WTC11 (cell line): Measurements from ENCODE around the gene CXCL12. TPM values are rescaled to one million over a fixed set of nuclear protein-coding genes. Genes with fewer than 3 reads are reported as not detected.

Source experiments
- EMX1 ChIP-seq: fragments of 250-450 bp; sonication (Bioruptor Pico); IDR thresholded peaks from 2 replicates; pipeline ENCODE4 v1.8.0; 2021; ENCODE audit warnings: mild to moderate bottlenecking
- JAZF1 ChIP-seq: fragments of 250-450 bp; sonication (Bioruptor Pico); IDR thresholded peaks from 2 replicates; pipeline ENCODE4 v1.9.0; 2021; ENCODE audit warnings: moderate library complexity, mild to moderate bottlenecking, inconsistent platforms
- MYBL2 ChIP-seq: sonication (generic); formaldehyde crosslinking; IDR thresholded peaks from 2 replicates; pipeline ENCODE4 v1.8.1; 2023; ENCODE audit warnings: mild to moderate bottlenecking, moderate library complexity, missing genetic modification reagents
- SMAD3 ChIP-seq: sonication (generic); formaldehyde crosslinking; IDR thresholded peaks from 2 replicates; pipeline ENCODE4 v1.8.0; 2022; ENCODE audit warnings: missing genetic modification reagents, mild to moderate bottlenecking, borderline replicate concordance
- ZNF317 ChIP-seq: sonication (generic); formaldehyde crosslinking; IDR thresholded peaks from 2 replicates; pipeline ENCODE4 v1.8.1; 2023; ENCODE audit warnings: low read depth, mild to moderate bottlenecking, moderate library complexity, missing genetic modification reagents, borderline replicate concordance
- ZNF423 ChIP-seq: fragments of 250-450 bp; sonication (Bioruptor Pico); IDR thresholded peaks from 2 replicates; pipeline ENCODE4 v2.1.2; 2022; ENCODE audit warnings: mild to moderate bottlenecking, moderate library complexity
- total RNA-seq: library from RNA; stranded (reverse); gene quantifications from 3 replicates; pipeline ENCODE4 v1.2.3, GENCODE V29; 2021
- TF ChIP-seq, protein P1 (sequence below): sonication (generic); formaldehyde crosslinking; IDR thresholded peaks from 2 replicates; pipeline ENCODE4 v1.8.1; 2023; ENCODE audit warnings: mild to moderate bottlenecking, missing genetic modification reagents, borderline replicate concordance
- TF ChIP-seq, protein P2 (sequence below): fragments of 250-450 bp; sonication (Bioruptor Pico); IDR thresholded peaks from 2 replicates; pipeline ENCODE4 v1.9.0; 2021; ENCODE audit warnings: mild to moderate bottlenecking
- TF ChIP-seq, protein P3 (sequence below): sonication (generic); formaldehyde crosslinking; IDR thresholded peaks from 2 replicates; pipeline ENCODE4 v1.8.1; 2022; ENCODE audit warnings: mild to moderate bottlenecking, missing genetic modification reagents, moderate library complexity, borderline replicate concordance
- TF ChIP-seq, protein P4 (sequence below): sonication (generic); formaldehyde crosslinking; IDR thresholded peaks from 2 replicates; pipeline ENCODE4 v1.8.0; 2022; ENCODE audit warnings: mild to moderate bottlenecking, missing genetic modification reagents
- TF ChIP-seq, protein P5 (sequence below): sonication (generic); formaldehyde crosslinking; IDR thresholded peaks from 2 replicates; pipeline ENCODE4 v1.8.0; 2023; ENCODE audit warnings: missing genetic modification reagents, mild to moderate bottlenecking, borderline replicate concordance
- TF ChIP-seq, protein P6 (sequence below): sonication (generic); formaldehyde crosslinking; IDR thresholded peaks from 2 replicates; pipeline ENCODE4 v1.8.1; 2022; ENCODE audit warnings: low read depth, mild to moderate bottlenecking, moderate library complexity, missing genetic modification reagents, borderline replicate concordance
- TF ChIP-seq, protein P7 (sequence below): sonication (generic); formaldehyde crosslinking; IDR thresholded peaks from 2 replicates; pipeline ENCODE4 v1.8.0; 2022; ENCODE audit warnings: mild to moderate bottlenecking, missing genetic modification reagents
- TF ChIP-seq, protein P8 (sequence below): sonication (generic); formaldehyde crosslinking; IDR thresholded peaks from 2 replicates; pipeline ENCODE4 v1.8.1; 2022; ENCODE audit warnings: missing genetic modification reagents, borderline replicate concordance

Gene CXCL12
- total RNA-seq, 1 experiment from 2014 or later, result 52.4 TPM

DNA sequence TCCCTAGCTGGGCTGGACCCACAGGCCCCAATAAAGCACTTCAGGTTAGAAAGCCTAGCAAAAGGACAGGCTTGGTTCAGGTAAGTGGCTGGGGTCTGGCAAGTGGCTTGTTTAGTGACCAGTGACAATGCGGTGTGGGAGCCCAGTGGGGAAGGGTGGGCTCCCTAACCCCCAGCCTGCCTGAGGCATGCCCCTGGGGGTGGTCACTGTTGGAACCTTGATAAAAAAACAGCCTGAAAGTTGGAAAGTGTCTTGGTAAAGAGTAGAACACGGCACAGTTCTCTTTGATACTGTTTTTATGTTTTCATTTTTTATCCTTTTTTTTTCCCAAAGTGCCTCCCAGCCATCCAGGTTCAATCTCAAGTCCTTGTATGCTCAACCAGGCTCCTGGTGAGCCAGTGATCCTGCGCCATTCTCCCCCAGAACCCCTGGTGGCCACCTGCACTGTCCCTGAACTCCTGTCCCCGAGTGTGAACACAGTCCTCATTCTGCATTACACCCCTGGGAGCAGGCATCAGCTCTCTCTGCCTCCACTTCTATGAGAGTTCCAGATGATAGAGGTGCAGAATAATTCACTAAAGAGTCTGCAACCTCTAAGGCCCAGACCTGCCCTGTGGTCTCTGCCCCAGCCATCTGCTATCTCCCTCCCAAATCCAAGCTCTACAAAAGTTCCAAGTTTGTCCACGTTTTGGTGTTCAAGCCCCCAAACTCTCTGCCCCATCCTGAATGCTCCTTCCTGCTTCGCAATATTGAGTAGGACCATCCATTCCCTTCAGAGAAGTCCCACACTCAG is 15.0 kb upstream of the CXCL12 start (continued):
- TF ChIP-seq, protein P1, sequence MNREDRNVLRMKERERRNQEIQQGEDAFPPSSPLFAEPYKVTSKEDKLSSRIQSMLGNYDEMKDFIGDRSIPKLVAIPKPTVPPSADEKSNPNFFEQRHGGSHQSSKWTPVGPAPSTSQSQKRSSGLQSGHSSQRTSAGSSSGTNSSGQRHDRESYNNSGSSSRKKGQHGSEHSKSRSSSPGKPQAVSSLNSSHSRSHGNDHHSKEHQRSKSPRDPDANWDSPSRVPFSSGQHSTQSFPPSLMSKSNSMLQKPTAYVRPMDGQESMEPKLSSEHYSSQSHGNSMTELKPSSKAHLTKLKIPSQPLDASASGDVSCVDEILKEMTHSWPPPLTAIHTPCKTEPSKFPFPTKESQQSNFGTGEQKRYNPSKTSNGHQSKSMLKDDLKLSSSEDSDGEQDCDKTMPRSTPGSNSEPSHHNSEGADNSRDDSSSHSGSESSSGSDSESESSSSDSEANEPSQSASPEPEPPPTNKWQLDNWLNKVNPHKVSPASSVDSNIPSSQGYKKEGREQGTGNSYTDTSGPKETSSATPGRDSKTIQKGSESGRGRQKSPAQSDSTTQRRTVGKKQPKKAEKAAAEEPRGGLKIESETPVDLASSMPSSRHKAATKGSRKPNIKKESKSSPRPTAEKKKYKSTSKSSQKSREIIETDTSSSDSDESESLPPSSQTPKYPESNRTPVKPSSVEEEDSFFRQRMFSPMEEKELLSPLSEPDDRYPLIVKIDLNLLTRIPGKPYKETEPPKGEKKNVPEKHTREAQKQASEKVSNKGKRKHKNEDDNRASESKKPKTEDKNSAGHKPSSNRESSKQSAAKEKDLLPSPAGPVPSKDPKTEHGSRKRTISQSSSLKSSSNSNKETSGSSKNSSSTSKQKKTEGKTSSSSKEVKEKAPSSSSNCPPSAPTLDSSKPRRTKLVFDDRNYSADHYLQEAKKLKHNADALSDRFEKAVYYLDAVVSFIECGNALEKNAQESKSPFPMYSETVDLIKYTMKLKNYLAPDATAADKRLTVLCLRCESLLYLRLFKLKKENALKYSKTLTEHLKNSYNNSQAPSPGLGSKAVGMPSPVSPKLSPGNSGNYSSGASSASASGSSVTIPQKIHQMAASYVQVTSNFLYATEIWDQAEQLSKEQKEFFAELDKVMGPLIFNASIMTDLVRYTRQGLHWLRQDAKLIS (CRISPR knock-in tag), result no peak
- TF ChIP-seq, protein P2, sequence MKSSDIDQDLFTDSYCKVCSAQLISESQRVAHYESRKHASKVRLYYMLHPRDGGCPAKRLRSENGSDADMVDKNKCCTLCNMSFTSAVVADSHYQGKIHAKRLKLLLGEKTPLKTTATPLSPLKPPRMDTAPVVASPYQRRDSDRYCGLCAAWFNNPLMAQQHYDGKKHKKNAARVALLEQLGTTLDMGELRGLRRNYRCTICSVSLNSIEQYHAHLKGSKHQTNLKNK, result no peak
- TF ChIP-seq, protein P3, sequence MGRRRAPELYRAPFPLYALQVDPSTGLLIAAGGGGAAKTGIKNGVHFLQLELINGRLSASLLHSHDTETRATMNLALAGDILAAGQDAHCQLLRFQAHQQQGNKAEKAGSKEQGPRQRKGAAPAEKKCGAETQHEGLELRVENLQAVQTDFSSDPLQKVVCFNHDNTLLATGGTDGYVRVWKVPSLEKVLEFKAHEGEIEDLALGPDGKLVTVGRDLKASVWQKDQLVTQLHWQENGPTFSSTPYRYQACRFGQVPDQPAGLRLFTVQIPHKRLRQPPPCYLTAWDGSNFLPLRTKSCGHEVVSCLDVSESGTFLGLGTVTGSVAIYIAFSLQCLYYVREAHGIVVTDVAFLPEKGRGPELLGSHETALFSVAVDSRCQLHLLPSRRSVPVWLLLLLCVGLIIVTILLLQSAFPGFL (CRISPR knock-in tag), result no peak
- TF ChIP-seq JAZF1 (CRISPR knock-in tag) (no peak), MYBL2 (CRISPR knock-in tag) (no peak), ZNF423 (no peak), EMX1 (CRISPR knock-in tag) (no peak), SMAD3 (CRISPR knock-in tag) (no peak), ZNF317 (no peak)
- TF ChIP-seq, protein P4, sequence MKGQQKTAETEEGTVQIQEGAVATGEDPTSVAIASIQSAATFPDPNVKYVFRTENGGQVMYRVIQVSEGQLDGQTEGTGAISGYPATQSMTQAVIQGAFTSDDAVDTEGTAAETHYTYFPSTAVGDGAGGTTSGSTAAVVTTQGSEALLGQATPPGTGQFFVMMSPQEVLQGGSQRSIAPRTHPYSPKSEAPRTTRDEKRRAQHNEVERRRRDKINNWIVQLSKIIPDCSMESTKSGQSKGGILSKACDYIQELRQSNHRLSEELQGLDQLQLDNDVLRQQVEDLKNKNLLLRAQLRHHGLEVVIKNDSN, result no peak
- TF ChIP-seq, protein P5, sequence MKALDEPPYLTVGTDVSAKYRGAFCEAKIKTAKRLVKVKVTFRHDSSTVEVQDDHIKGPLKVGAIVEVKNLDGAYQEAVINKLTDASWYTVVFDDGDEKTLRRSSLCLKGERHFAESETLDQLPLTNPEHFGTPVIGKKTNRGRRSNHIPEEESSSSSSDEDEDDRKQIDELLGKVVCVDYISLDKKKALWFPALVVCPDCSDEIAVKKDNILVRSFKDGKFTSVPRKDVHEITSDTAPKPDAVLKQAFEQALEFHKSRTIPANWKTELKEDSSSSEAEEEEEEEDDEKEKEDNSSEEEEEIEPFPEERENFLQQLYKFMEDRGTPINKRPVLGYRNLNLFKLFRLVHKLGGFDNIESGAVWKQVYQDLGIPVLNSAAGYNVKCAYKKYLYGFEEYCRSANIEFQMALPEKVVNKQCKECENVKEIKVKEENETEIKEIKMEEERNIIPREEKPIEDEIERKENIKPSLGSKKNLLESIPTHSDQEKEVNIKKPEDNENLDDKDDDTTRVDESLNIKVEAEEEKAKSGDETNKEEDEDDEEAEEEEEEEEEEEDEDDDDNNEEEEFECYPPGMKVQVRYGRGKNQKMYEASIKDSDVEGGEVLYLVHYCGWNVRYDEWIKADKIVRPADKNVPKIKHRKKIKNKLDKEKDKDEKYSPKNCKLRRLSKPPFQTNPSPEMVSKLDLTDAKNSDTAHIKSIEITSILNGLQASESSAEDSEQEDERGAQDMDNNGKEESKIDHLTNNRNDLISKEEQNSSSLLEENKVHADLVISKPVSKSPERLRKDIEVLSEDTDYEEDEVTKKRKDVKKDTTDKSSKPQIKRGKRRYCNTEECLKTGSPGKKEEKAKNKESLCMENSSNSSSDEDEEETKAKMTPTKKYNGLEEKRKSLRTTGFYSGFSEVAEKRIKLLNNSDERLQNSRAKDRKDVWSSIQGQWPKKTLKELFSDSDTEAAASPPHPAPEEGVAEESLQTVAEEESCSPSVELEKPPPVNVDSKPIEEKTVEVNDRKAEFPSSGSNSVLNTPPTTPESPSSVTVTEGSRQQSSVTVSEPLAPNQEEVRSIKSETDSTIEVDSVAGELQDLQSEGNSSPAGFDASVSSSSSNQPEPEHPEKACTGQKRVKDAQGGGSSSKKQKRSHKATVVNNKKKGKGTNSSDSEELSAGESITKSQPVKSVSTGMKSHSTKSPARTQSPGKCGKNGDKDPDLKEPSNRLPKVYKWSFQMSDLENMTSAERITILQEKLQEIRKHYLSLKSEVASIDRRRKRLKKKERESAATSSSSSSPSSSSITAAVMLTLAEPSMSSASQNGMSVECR, result no peak
- TF ChIP-seq, protein P6, sequence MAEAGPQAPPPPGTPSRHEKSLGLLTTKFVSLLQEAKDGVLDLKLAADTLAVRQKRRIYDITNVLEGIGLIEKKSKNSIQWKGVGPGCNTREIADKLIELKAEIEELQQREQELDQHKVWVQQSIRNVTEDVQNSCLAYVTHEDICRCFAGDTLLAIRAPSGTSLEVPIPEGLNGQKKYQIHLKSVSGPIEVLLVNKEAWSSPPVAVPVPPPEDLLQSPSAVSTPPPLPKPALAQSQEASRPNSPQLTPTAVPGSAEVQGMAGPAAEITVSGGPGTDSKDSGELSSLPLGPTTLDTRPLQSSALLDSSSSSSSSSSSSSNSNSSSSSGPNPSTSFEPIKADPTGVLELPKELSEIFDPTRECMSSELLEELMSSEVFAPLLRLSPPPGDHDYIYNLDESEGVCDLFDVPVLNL (CRISPR knock-in tag), result no peak
- TF ChIP-seq, protein P7, sequence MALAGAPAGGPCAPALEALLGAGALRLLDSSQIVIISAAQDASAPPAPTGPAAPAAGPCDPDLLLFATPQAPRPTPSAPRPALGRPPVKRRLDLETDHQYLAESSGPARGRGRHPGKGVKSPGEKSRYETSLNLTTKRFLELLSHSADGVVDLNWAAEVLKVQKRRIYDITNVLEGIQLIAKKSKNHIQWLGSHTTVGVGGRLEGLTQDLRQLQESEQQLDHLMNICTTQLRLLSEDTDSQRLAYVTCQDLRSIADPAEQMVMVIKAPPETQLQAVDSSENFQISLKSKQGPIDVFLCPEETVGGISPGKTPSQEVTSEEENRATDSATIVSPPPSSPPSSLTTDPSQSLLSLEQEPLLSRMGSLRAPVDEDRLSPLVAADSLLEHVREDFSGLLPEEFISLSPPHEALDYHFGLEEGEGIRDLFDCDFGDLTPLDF, result no peak
- TF ChIP-seq, protein P8, sequence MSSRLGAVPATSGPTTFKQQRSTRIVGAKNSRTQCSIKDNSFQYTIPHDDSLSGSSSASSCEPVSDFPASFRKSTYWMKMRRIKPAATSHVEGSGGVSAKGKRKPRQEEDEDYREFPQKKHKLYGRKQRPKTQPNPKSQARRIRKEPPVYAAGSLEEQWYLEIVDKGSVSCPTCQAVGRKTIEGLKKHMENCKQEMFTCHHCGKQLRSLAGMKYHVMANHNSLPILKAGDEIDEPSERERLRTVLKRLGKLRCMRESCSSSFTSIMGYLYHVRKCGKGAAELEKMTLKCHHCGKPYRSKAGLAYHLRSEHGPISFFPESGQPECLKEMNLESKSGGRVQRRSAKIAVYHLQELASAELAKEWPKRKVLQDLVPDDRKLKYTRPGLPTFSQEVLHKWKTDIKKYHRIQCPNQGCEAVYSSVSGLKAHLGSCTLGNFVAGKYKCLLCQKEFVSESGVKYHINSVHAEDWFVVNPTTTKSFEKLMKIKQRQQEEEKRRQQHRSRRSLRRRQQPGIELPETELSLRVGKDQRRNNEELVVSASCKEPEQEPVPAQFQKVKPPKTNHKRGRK (CRISPR knock-in tag), result no peak
